HepG2 (cell line): ENCODE results near the gene HCFC2. TPM values are rescaled to one million over a fixed set of nuclear protein-coding genes. Genes with fewer than 3 reads are reported as not detected.

Source experiments
- E2F5 ChIP-seq: sonication (generic); formaldehyde crosslinking; conservative IDR thresholded peaks from 2 replicates; pipeline ENCODE4 v1.4.0; 2020; ENCODE audit warnings: missing genetic modification reagents
- JARID2 ChIP-seq: sonication (generic); formaldehyde crosslinking; IDR thresholded peaks from 2 replicates; pipeline ENCODE4 v1.8.1; 2023; ENCODE audit warnings: missing genetic modification reagents, inconsistent platforms; ENCODE audit not compliant: insufficient replicate concordance
- REPIN1 ChIP-seq: sonication (generic); formaldehyde crosslinking; IDR thresholded peaks from 2 replicates; pipeline ENCODE4 v1.8.0; 2022; ENCODE audit warnings: missing genetic modification reagents, low read depth, mild to moderate bottlenecking, borderline replicate concordance
- ZFP82 ChIP-seq: sonication (generic); formaldehyde crosslinking; IDR thresholded peaks from 2 replicates; pipeline ENCODE4 v1.5.1; 2020; ENCODE audit warnings: mild to moderate bottlenecking, missing genetic modification reagents, borderline replicate concordance
- ZMYM2 ChIP-seq: sonication (generic); formaldehyde crosslinking; IDR thresholded peaks from 2 replicates; pipeline ENCODE4 v1.8.0; 2022; ENCODE audit warnings: mild to moderate bottlenecking, missing genetic modification reagents
- ZNF556 ChIP-seq: sonication (generic); formaldehyde crosslinking; IDR thresholded peaks from 2 replicates; pipeline ENCODE4 v1.4.0; 2020; ENCODE audit warnings: mild to moderate bottlenecking, missing genetic modification reagents, borderline replicate concordance
- ZNF792 ChIP-seq: IDR thresholded peaks from 2 replicates; pipeline ENCODE4 v1.6.1; 2016
- ZNF878 ChIP-seq: sonication (generic); formaldehyde crosslinking; IDR thresholded peaks from 2 replicates; pipeline ENCODE4 v1.8.1; 2023; ENCODE audit warnings: mild to moderate bottlenecking, missing genetic modification reagents, moderate library complexity
- ZSCAN20 ChIP-seq: sonication (generic); formaldehyde crosslinking; IDR thresholded peaks from 2 replicates; pipeline ENCODE4 v1.4.0; 2020; ENCODE audit warnings: missing genetic modification reagents, mild to moderate bottlenecking, borderline replicate concordance
- ZSCAN31 ChIP-seq: sonication (generic); formaldehyde crosslinking; IDR thresholded peaks from 2 replicates; pipeline ENCODE4 v1.5.0; 2020; ENCODE audit warnings: low read depth, mild to moderate bottlenecking, missing genetic modification reagents
- polyA plus RNA-seq, 8 experiments: library from polyadenylated mRNA; depleted of rRNA in 3 of 8; stranded (reverse) in 7 of 8; unstranded in 1 of 8; fragments of >200 nt; fragmentation: Illumina TruSeq in 4 of 8; extraction: Trizol in 4 of 8; gene quantifications; 2 replicates each; pipeline versions ENCODE4 v1.2.1 to v1.2.3, GENCODE V29; 2011 to 2016; ENCODE audit warnings: low read depth in 4 of 8, missing spikeins in 1 of 8, mixed read lengths in 1 of 8; ENCODE audit not compliant: insufficient read depth in 1 of 8
- total RNA-seq, 5 experiments: library from RNA; depleted of rRNA; stranded (reverse); fragments of >200 nt; fragmentation: Illumina TruSeq; extraction: Trizol; gene quantifications; 2 replicates each; pipeline ENCODE4 v1.2.3, GENCODE V29; 2016; ENCODE audit warnings: low read depth in 1 of 5
- TF ChIP-seq, protein P1 (sequence below): IDR thresholded peaks from 2 replicates; pipeline ENCODE4 v1.6.1; 2016; ENCODE audit warnings: low read depth, borderline replicate concordance
- TF ChIP-seq, protein P2 (sequence below): sonication (generic); formaldehyde crosslinking; IDR thresholded peaks from 2 replicates; pipeline ENCODE4 v1.4.0; 2020; ENCODE audit warnings: missing genetic modification reagents

HCFC2 gene
- total and polyA plus RNA-seq, 2 of the 13 experiments (the other 11 are each of a cell fraction or from before 2014, with no cell fraction given): 3.7 to 4.9 TPM

- TF ChIP-seq E2F5: no peak
- TF ChIP-seq ZNF878: no peak
- no peak for TF ChIP-seq JARID2 (CRISPR knock-in tag)
- TF ChIP-seq ZFP82 (CRISPR knock-in tag): no peak
- TF ChIP-seq, protein P1, sequence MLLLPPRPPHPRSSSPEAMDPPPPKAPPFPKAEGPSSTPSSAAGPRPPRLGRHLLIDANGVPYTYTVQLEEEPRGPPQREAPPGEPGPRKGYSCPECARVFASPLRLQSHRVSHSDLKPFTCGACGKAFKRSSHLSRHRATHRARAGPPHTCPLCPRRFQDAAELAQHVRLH: no peak
- TF ChIP-seq, protein P2, sequence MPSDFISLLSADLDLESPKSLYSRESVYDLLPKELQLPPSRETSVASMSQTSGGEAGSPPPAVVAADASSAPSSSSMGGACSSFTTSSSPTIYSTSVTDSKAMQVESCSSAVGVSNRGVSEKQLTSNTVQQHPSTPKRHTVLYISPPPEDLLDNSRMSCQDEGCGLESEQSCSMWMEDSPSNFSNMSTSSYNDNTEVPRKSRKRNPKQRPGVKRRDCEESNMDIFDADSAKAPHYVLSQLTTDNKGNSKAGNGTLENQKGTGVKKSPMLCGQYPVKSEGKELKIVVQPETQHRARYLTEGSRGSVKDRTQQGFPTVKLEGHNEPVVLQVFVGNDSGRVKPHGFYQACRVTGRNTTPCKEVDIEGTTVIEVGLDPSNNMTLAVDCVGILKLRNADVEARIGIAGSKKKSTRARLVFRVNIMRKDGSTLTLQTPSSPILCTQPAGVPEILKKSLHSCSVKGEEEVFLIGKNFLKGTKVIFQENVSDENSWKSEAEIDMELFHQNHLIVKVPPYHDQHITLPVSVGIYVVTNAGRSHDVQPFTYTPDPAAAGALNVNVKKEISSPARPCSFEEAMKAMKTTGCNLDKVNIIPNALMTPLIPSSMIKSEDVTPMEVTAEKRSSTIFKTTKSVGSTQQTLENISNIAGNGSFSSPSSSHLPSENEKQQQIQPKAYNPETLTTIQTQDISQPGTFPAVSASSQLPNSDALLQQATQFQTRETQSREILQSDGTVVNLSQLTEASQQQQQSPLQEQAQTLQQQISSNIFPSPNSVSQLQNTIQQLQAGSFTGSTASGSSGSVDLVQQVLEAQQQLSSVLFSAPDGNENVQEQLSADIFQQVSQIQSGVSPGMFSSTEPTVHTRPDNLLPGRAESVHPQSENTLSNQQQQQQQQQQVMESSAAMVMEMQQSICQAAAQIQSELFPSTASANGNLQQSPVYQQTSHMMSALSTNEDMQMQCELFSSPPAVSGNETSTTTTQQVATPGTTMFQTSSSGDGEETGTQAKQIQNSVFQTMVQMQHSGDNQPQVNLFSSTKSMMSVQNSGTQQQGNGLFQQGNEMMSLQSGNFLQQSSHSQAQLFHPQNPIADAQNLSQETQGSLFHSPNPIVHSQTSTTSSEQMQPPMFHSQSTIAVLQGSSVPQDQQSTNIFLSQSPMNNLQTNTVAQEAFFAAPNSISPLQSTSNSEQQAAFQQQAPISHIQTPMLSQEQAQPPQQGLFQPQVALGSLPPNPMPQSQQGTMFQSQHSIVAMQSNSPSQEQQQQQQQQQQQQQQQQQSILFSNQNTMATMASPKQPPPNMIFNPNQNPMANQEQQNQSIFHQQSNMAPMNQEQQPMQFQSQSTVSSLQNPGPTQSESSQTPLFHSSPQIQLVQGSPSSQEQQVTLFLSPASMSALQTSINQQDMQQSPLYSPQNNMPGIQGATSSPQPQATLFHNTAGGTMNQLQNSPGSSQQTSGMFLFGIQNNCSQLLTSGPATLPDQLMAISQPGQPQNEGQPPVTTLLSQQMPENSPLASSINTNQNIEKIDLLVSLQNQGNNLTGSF: no peak
- no peak for TF ChIP-seq ZNF792 (CRISPR knock-in tag)
- TF ChIP-seq ZSCAN20 (CRISPR knock-in tag): no peak
- TF ChIP-seq ZNF556 (CRISPR knock-in tag): no peak
- no peak for TF ChIP-seq ZSCAN31 (CRISPR knock-in tag)
- TF ChIP-seq ZMYM2: no peak
- TF ChIP-seq REPIN1: no peak
Observed at GRCh38 chr12:104046306-104046705, 18.0 kb upstream of the HCFC2 start (continued).
